ENCODE data around the gene THSD4.

- TF ChIP-seq, protein P1, sequence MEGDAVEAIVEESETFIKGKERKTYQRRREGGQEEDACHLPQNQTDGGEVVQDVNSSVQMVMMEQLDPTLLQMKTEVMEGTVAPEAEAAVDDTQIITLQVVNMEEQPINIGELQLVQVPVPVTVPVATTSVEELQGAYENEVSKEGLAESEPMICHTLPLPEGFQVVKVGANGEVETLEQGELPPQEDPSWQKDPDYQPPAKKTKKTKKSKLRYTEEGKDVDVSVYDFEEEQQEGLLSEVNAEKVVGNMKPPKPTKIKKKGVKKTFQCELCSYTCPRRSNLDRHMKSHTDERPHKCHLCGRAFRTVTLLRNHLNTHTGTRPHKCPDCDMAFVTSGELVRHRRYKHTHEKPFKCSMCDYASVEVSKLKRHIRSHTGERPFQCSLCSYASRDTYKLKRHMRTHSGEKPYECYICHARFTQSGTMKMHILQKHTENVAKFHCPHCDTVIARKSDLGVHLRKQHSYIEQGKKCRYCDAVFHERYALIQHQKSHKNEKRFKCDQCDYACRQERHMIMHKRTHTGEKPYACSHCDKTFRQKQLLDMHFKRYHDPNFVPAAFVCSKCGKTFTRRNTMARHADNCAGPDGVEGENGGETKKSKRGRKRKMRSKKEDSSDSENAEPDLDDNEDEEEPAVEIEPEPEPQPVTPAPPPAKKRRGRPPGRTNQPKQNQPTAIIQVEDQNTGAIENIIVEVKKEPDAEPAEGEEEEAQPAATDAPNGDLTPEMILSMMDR (conservative IDR thresholded peaks at IDR 0.05; ENCODE audit: low read depth, low read length), result no peak
- TF ChIP-seq EZH2 (IDR thresholded peaks at IDR 0.05; ENCODE audit: low read length, unreplicated experiment), result no peak
- TF ChIP-seq EZH2phosphoT487 (IDR thresholded peaks at IDR 0.05; ENCODE audit: borderline replicate concordance, low read length), result no peak
Observed at GRCh38 chr15:71290881-71291635, 175.8 kb downstream of the THSD4 start.
